IMR-90 (cell line): ENCODE results near the gene PDK1. TPM values are rescaled to one million over a fixed set of nuclear protein-coding genes. Genes with fewer than 3 reads are reported as not detected.

Experiments used
- ATAC-seq: fragments of 200-7000 bp; cut with Tn5 transposase; 2 replicates; pipeline ENCODE4 v1.9.1; 2020; ENCODE audit warnings: low read depth, mild to moderate bottlenecking, moderate library complexity
- Bru-seq: library from RNA; stranded (reverse); fragments of 400-500 nt; gene quantifications from one replicate; lab custom pipeline; 2021; lab: Mats Ljungman, UMichigan
- BruChase-seq, 2 experiments: library from RNA; stranded (reverse); fragments of 400-500 nt; gene quantifications; one replicate each; lab custom pipeline; 2021; lab: Mats Ljungman, UMichigan
- BruUV-seq: library from RNA; stranded (reverse); fragments of 400-500 nt; replicated peaks from 2 replicates; lab custom pipeline; 2021; lab: Mats Ljungman, UMichigan
- CTCF ChIA-PET: fragments of 300-600 bp; formaldehyde crosslinking; extraction: SDS; loops from one replicate; lab custom pipeline; 2021; ENCODE audit warnings: antibody characterized with exemption; lab: Yijun Ruan, JAX
- POLR2A ChIA-PET: fragments of 300-600 bp; sonication (Branson Sonifier 250); formaldehyde crosslinking; loops from one replicate; lab custom pipeline; 2022; ENCODE audit warnings: antibody characterized with exemption; ENCODE audit not compliant: unreplicated experiment; lab: Charles Lee
- DNase-seq: peaks from one replicate; pipeline ENCODE4 v3.0.0; 2013
- H2AFZ ChIP-seq: replicated peaks from 2 replicates; pipeline ENCODE3; 2013; ENCODE audit warnings: low read length, mild to moderate bottlenecking; ENCODE audit not compliant: poor library complexity
- H2AK5ac ChIP-seq: 2 replicates; pipeline ENCODE4 v1.6.1; 2013; ENCODE audit warnings: low read depth, low read length, inconsistent platforms
- H2AK9ac ChIP-seq: replicated peaks from 2 replicates; pipeline ENCODE3; 2013; ENCODE audit warnings: mild to moderate bottlenecking, low read depth, low read length, moderate library complexity; ENCODE audit not compliant: poor library complexity
- H2BK120ac ChIP-seq: 2 replicates; pipeline ENCODE4 v1.6.1; 2013; ENCODE audit warnings: low read depth, low read length, inconsistent platforms
- H2BK15ac ChIP-seq: 3 replicates; pipeline ENCODE4 v1.6.1; 2013; ENCODE audit warnings: low read depth, low read length, inconsistent platforms
- H2BK20ac ChIP-seq: 2 replicates; pipeline ENCODE4 v1.6.1; 2013; ENCODE audit warnings: low read depth, mild to moderate bottlenecking, inconsistent platforms, low read length, moderate library complexity
- H2BK5ac ChIP-seq: 2 replicates; pipeline ENCODE4 v1.6.1; 2013; ENCODE audit warnings: mild to moderate bottlenecking, low read depth, low read length, inconsistent platforms; ENCODE audit not compliant: poor library complexity, severe bottlenecking
- H3K14ac ChIP-seq: replicated peaks from 2 replicates; pipeline ENCODE4 v1.6.1; 2013; ENCODE audit warnings: low read depth, low read length, inconsistent platforms
- H3K18ac ChIP-seq: 2 replicates; pipeline ENCODE4 v1.6.1; 2013; ENCODE audit warnings: low read depth, low read length, control low read depth
- H3K23ac ChIP-seq: 2 replicates; pipeline ENCODE4 v1.6.1; 2013; ENCODE audit warnings: low read depth, low read length, inconsistent platforms
- H3K27ac ChIP-seq: 2 replicates; pipeline ENCODE4 v1.5.1; 2013; ENCODE audit warnings: mild to moderate bottlenecking, control low read depth, low read length; ENCODE audit not compliant: insufficient read depth
- H3K27me3 ChIP-seq: 2 replicates; pipeline ENCODE4 v1.6.1; 2013; ENCODE audit warnings: low read length; ENCODE audit not compliant: control insufficient read depth, insufficient read depth
- H3K36me3 ChIP-seq: 2 replicates; pipeline ENCODE4 v1.6.1; 2013; ENCODE audit warnings: low read length, mixed read lengths; ENCODE audit not compliant: control insufficient read depth, insufficient read depth
- H3K4ac ChIP-seq: 2 replicates; pipeline ENCODE4 v1.6.1; 2013; ENCODE audit warnings: low read depth, low read length, inconsistent platforms
- H3K4me1 ChIP-seq: 2 replicates; pipeline ENCODE4 v1.6.1; 2013; ENCODE audit warnings: low read length, mixed read lengths; ENCODE audit not compliant: control insufficient read depth, insufficient read depth
- H3K4me2 ChIP-seq: 2 replicates; pipeline ENCODE4 v1.6.1; 2013; ENCODE audit warnings: low read depth, mild to moderate bottlenecking, control low read depth, low read length, moderate library complexity
- H3K4me3 ChIP-seq: 2 replicates; pipeline ENCODE4 v1.5.1; 2013; ENCODE audit warnings: low read depth, mild to moderate bottlenecking, control low read depth, low read length, moderate library complexity; ENCODE audit not compliant: insufficient read depth
- H3K56ac ChIP-seq: 2 replicates; pipeline ENCODE4 v1.6.1; 2013; ENCODE audit warnings: low read length, inconsistent platforms; ENCODE audit not compliant: insufficient read depth; ENCODE audit errors: extremely low read depth
- H3K79me1 ChIP-seq, 2 experiments: 2 replicates each; pipeline ENCODE4 v1.6.1; 2013; ENCODE audit warnings: low read length in 2 of 2, inconsistent platforms in 1 of 2, low read depth in 1 of 2
- H3K9ac ChIP-seq: 2 replicates; pipeline ENCODE4 v1.6.1; 2013; ENCODE audit warnings: low read depth, low read length, control low read depth
- H3K9me1 ChIP-seq: 2 replicates; pipeline ENCODE4 v1.6.1; 2013; ENCODE audit warnings: low read length, inconsistent platforms; ENCODE audit not compliant: insufficient read depth
- H3K9me3 ChIP-seq: 2 replicates; pipeline ENCODE4 v1.6.1; 2013; ENCODE audit warnings: low read length; ENCODE audit not compliant: control insufficient read depth, insufficient read depth
- H4K20me1 ChIP-seq: 2 replicates; pipeline ENCODE4 v1.6.1; 2013; ENCODE audit warnings: low read length, inconsistent platforms; ENCODE audit not compliant: insufficient read depth
- H4K5ac ChIP-seq: 2 replicates; pipeline ENCODE4 v1.6.1; 2013; ENCODE audit warnings: mild to moderate bottlenecking, low read depth, low read length, control low read depth
- H4K8ac ChIP-seq, 2 experiments: 2 replicates each; pipeline ENCODE4 v1.6.1; 2013; ENCODE audit warnings: low read depth in 2 of 2, low read length in 2 of 2, control low read depth in 1 of 2, inconsistent platforms in 1 of 2
- H4K91ac ChIP-seq: 2 replicates; pipeline ENCODE4 v1.6.1; 2013; ENCODE audit warnings: low read depth, low read length, inconsistent platforms; ENCODE audit not compliant: insufficient read depth
- BHLHE40 ChIP-seq: fragments of 150-350 bp; IDR thresholded peaks from 2 replicates; pipeline ENCODE4 v1.6.1; 2016; ENCODE audit warnings: mild to moderate bottlenecking, low read depth, low read length
- CEBPB ChIP-seq: IDR thresholded peaks from 2 replicates; pipeline ENCODE4 v1.6.1; 2012; ENCODE audit warnings: low read depth, low read length, improper control_type of control experiment
- CHD1 ChIP-seq: IDR thresholded peaks from 2 replicates; pipeline ENCODE4 v1.6.1; 2012; ENCODE audit warnings: low read depth, low read length, improper control_type of control experiment
- MAFK ChIP-seq: IDR thresholded peaks from 2 replicates; pipeline ENCODE4 v1.6.1; 2012; ENCODE audit warnings: low read depth, low read length, improper control_type of control experiment
- MAZ ChIP-seq: IDR thresholded peaks from 2 replicates; pipeline ENCODE4 v1.6.1; 2012; ENCODE audit warnings: low read depth, mild to moderate bottlenecking, low read length, improper control_type of control experiment, moderate library complexity, borderline replicate concordance
- MXI1 ChIP-seq: IDR thresholded peaks from 2 replicates; pipeline ENCODE4 v1.6.1; 2012; ENCODE audit warnings: low read depth, mild to moderate bottlenecking, low read length, moderate library complexity, borderline replicate concordance
- NFE2L2 ChIP-seq: fragments of 150-350 bp; IDR thresholded peaks from 2 replicates; pipeline ENCODE4 v1.6.1; 2016; ENCODE audit warnings: low read depth, mild to moderate bottlenecking, low read length
- POLR2A ChIP-seq: IDR thresholded peaks from 2 replicates; pipeline ENCODE4 v1.6.1; 2012; ENCODE audit warnings: mild to moderate bottlenecking, low read depth, low read length
- RAD21 ChIP-seq: IDR thresholded peaks from 2 replicates; pipeline ENCODE4 v1.6.1; 2012; ENCODE audit warnings: low read length, improper control_type of control experiment
- RCOR1 ChIP-seq: IDR thresholded peaks from 2 replicates; pipeline ENCODE4 v1.6.1; 2012; ENCODE audit warnings: mild to moderate bottlenecking, low read length, improper control_type of control experiment; ENCODE audit not compliant: insufficient replicate concordance
- SMC3 ChIP-seq: fragments of 150-350 bp; IDR thresholded peaks from 2 replicates; pipeline ENCODE4 v1.6.1; 2016; ENCODE audit warnings: low read depth, mild to moderate bottlenecking, antibody characterized with exemption, low read length, moderate library complexity
- WGBS, 2 experiments: methylation state at CpG; one replicate each; pipeline versions ENCODE4 v1.1.5 to v1.1.7; 2013; ENCODE audit warnings: missing lambda C conversion rate in 2 of 2; ENCODE audit not compliant: insufficient read length in 1 of 2; ENCODE audit errors: extremely low coverage in 2 of 2; 5-methylcytosine and 5-hydroxymethylcytosine counted together
- dilution Hi-C: fragments of 300-500 bp; cut with HindIII; formaldehyde crosslinking; loops from one replicate; pipeline ENCODE4 v1.14.3; 2018; ENCODE audit warnings: low sequenced_read_pairs; ENCODE audit not compliant: unreplicated experiment
- in situ Hi-C: fragments of 300-500 bp; cut with MboI; formaldehyde crosslinking; loops from 3 replicates; pipeline ENCODE4 v1.14.3; 2019; ENCODE audit warnings: low sequenced_read_pairs, inconsistent platforms, mixed read lengths
- intact Hi-C: fragments of 100-400 bp; cut with micrococcal nuclease; formaldehyde crosslinking; loops from 2 replicates; pipeline ENCODE4 v1.10.0; 2022
- long read RNA-seq: library from polyadenylated mRNA; unstranded; transcript quantifications from one replicate; pipeline ENCODE4 v2.0.0, GENCODE V29; 2021; ENCODE audit not compliant: unreplicated experiment
- polyA plus RNA-seq, 3 experiments: library from polyadenylated mRNA; depleted of rRNA; stranded (reverse); fragments of >200 nt; gene quantifications; 2 replicates each; pipeline ENCODE4 v1.2.3, GENCODE V29; 2012; ENCODE audit warnings: low replicate concordance in 1 of 3
- total RNA-seq: library from RNA; depleted of rRNA; stranded (reverse); fragments of >200 nt; gene quantifications from 2 replicates; pipeline ENCODE4 v1.2.3, GENCODE V29; 2012; rRNA removed
- TF ChIP-seq, protein P1 (sequence below): fragments of 150-350 bp; IDR thresholded peaks from 2 replicates; pipeline ENCODE4 v1.6.1; 2016; ENCODE audit warnings: low read depth, mild to moderate bottlenecking, low read length, moderate library complexity, borderline replicate concordance

The PDK1 gene
- total RNA-seq (68.3 and 85.9 TPM in 2 replicates), polyA plus RNA-seq (2012; rRNA removed) (35.2 and 38.1 TPM in 2 replicates), Bru-seq, nascent RNA (percentile 82 among the genes with signal in this experiment), BruChase-seq, experiment 1, labeled RNA remaining after a 6-hour chase (percentile 72 among the genes with signal in this experiment), BruChase-seq, experiment 2, labeled RNA remaining after a 2-hour chase (percentile 78 among the genes with signal in this experiment)
- 25.1 and 25.3 TPM in 2 replicates for polyA plus RNA-seq (2012; cell fraction: cytosol; rRNA removed)
- 25.1 and 56.4 TPM in 2 replicates for polyA plus RNA-seq (2012; cell fraction: nucleus; rRNA removed; ENCODE audit: low replicate concordance)
- long read RNA-seq, full-length matches to known transcripts, result 7 of 13 reads
- long read RNA-seq, partial matches to known transcripts, result 0 of 13 reads
- long read RNA-seq, other reads (novel, unspliced or antisense), result 6 of 13 reads

DNA sequence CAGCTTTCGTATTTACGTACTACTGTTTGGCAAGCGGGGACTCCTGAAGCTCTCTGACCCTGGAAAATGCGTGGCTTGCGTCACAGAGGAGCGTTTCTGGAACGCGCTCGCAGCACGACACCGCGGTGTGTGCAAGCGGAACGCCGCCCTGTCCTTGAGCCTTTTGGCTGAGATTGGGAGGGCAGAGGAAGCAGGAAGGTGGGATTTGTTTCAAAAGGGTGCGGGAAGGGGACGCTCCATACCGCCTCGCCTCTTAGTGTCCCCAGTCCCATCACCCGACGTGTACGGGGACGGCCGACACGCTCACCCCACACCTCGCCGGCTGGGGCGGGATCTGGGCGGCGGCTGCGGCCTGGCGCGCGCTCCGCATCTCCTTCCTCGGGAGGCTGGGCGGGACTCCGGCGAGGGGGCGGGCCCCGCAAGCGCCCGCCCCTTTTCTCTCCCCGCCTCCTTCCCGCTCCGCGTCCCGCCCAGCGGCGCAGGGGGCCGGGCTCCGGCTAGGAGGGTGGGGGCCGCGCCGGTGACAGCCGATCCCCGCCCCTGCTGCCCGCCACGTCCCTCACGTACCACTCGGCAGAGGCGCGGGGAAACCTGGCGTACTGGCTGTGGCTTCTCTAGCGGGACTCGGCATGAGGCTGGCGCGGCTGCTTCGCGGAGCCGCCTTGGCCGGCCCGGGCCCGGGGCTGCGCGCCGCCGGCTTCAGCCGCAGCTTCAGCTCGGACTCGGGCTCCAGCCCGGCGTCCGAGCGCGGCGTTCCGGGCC is at the start of gene PDK1:
Gene PDK1, plus strand, starts transcription at position 569 of the 762 bp plus-strand sequence. Its CDS starts 61 bp downstream, at position 630.
- H3K9ac ChIP-seq, result peak within 1 kb of the TSS; percentile 88
- 0 out of 2 replicates have a peak within 1 kb of the TSS, but pooled peaks have one; percentile 63 for H2BK20ac ChIP-seq
- H2AFZ ChIP-seq, result peak within 1 kb of the TSS; percentile 94
- no TSS peak for BruUV-seq
- 1% methylated on average over 37 of the region's 88 CpGs; no CpG with 5 or more reads in 1 of the 2 experiments for WGBS, 2 experiments
- in situ Hi-C loops (no loop called here), dilution Hi-C loops (no loop called here), intact Hi-C loops (no loop called here)
- H3K79me1 ChIP-seq, result peaks cover 16 to 55% of the 10 kb centered on the region in 2 experiments
- DNase-seq (peak; percentile 87), ATAC-seq (peak; percentile 94)
- H3K4me2 ChIP-seq, result peak within 1 kb of the TSS; percentile 97
- H3K4me3 ChIP-seq, result peak within 1 kb of the TSS; percentile 81
- no peak for TF ChIP-seq SMC3
- TF ChIP-seq, protein P1, sequence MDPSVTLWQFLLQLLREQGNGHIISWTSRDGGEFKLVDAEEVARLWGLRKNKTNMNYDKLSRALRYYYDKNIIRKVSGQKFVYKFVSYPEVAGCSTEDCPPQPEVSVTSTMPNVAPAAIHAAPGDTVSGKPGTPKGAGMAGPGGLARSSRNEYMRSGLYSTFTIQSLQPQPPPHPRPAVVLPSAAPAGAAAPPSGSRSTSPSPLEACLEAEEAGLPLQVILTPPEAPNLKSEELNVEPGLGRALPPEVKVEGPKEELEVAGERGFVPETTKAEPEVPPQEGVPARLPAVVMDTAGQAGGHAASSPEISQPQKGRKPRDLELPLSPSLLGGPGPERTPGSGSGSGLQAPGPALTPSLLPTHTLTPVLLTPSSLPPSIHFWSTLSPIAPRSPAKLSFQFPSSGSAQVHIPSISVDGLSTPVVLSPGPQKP, result no peak
- peak; percentile 87 for TF ChIP-seq POLR2A
- peak; percentile 99 for TF ChIP-seq MAZ
- no peak for TF ChIP-seq CHD1
- no peak; the same call in 1 of the 2 replicates for TF ChIP-seq BHLHE40
- peak; percentile 87 for TF ChIP-seq CEBPB
- TF ChIP-seq NFE2L2, result no peak
- no peak for TF ChIP-seq MAFK
- no peak for TF ChIP-seq RAD21
- TF ChIP-seq RCOR1, result no peak
- TF ChIP-seq MXI1, result peak; percentile 61; the same call in 1 of the 2 replicates
- H3K9me3 ChIP-seq, result no peaks in the 10 kb centered on the region
- peaks cover 11% of the 10 kb centered on the region for H3K9me1 ChIP-seq
- H4K5ac ChIP-seq, result peak within 1 kb of the TSS; percentile 67
- H2BK5ac ChIP-seq, result peak within 1 kb of the TSS; percentile 93
- H3K27ac ChIP-seq, result peak within 1 kb of the TSS; percentile 89
- peak within 1 kb of the TSS; percentile 93 for H3K4ac ChIP-seq
- H3K14ac ChIP-seq, result peak within 1 kb of the TSS; percentile 95
- ChIA-PET CTCF (no interaction called here), POLR2A (no interaction called here)
- peak within 1 kb of the TSS; percentile 65 to 82 for H4K8ac ChIP-seq
- H2AK9ac ChIP-seq, result peak within 1 kb of the TSS; percentile 98
- H3K18ac ChIP-seq, result peak within 1 kb of the TSS; percentile 88
- H3K27me3 ChIP-seq, result no peaks in the 10 kb centered on the region
- peaks cover 22% of the 10 kb centered on the region; the same call in 1 of the 2 replicates for H4K20me1 ChIP-seq
- peak within 1 kb of the TSS; percentile 96; the same call in 2 of the 3 replicates for H2BK15ac ChIP-seq
- H3K4me1 ChIP-seq, result peaks cover 16% of the 10 kb centered on the region
- peak within 1 kb of the TSS; percentile 89 for H2AK5ac ChIP-seq
- peak within 1 kb of the TSS; percentile 95 for H4K91ac ChIP-seq
- peak within 1 kb of the TSS; percentile 93 for H2BK120ac ChIP-seq
- peaks cover 4% of the 10 kb centered on the region for H3K36me3 ChIP-seq
- peak within 1 kb of the TSS; percentile 47; the same call in 1 of the 2 replicates for H3K56ac ChIP-seq
- peak within 1 kb of the TSS; percentile 86 for H3K23ac ChIP-seq
